SKM-1 (cell line): ENCODE measurements around the gene FAM151A.

ENCODE experiments used
- DNase-seq: peaks from one replicate; lab custom pipeline; 2025; ENCODE audit not compliant: unreplicated experiment; lab: John Stamatoyannopoulos, UW

The FAM151A gene

DNA sequence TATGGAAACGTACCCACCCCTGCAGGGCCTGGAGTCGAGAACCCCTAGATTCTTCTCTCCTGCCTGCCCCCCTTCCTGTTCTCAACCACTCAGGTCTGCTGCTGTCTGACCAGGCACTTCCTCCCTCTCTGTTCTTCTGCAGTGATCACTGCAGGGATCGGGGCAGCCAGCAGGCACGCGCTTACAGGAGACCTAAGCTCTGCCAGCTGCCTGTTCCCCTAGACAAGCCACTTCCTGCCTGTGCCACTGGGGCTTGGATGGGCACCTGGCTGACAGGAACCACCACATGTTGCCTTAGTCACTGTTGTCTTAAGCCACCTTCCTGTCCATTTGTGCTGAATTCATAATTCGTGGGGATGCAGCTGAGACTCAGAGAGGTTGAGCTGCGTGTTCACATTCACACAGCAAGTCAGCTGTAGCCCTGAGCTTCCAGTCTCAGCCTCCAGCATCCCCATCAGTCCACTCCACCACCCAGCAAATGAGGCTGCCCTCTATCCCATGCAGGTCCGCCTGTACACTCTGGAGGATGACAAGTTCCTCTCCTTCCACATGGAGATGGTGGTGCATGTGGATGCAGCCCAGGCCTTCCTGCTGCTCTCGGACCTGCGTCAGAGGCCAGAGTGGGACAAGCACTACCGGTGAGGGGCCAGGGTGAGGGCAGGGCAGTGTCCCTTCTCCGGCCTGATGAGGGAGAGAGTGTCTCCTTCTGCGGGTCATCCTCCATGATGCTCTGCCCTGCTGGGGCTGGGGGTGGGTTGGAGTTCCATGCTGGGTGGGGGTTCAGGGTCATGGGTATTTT is 18.6 kb downstream of the FAM151A start:
- no peak for DNase-seq

DNA sequence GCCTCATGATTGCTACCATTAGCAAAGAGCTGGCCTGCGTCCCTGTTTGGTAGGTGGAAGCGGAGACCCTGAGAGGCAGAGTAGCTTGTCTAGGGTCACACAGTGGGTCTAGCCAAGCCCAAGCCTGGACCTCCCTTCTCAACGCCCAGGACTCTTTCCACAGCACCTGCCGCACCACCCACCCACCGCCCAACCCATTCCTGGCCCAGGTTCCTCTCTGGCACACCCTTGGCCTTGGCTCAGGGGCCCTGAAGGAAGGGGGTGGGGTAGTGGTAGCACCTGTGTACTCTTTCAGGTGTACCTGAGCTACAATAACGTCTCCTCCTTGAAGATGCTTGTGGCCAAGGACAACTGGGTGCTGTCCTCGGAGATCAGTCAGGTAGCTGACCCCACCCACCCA is 19.3 kb downstream of the FAM151A start:
- no peak for DNase-seq

- DNase-seq: no peak
These were observed 20.1 kb downstream of the FAM151A start for GRCh38 chr1:54603241-54603640.

- no peak for DNase-seq
These were observed 20.8 kb downstream of the FAM151A start for GRCh38 chr1:54602554-54602953.

DNA sequence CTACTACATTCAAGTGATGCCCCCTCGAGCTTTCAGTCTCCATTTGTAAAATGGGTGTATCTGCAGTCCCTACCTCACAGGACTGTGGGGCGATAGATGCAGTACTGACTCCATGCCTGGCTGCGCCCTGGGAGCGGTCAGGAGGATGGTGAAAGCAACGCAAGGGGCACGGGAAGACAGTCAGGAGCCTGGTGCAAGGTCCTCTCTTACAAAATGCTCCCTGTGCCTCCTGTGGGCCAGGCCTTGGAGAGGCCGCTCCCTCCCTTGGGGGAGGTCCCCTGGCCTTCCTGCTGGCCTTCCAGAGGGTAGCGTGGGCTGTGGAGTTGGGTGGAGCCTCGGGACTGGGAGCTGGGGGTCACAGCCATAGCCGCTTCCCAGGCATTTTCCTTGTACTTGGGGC is 21.6 kb downstream of the FAM151A start:
- DNase-seq: no peak

- DNase-seq: no peak
These were observed 22.2 kb downstream of the FAM151A start for GRCh38 chr1:54600947-54601721.

DNA sequence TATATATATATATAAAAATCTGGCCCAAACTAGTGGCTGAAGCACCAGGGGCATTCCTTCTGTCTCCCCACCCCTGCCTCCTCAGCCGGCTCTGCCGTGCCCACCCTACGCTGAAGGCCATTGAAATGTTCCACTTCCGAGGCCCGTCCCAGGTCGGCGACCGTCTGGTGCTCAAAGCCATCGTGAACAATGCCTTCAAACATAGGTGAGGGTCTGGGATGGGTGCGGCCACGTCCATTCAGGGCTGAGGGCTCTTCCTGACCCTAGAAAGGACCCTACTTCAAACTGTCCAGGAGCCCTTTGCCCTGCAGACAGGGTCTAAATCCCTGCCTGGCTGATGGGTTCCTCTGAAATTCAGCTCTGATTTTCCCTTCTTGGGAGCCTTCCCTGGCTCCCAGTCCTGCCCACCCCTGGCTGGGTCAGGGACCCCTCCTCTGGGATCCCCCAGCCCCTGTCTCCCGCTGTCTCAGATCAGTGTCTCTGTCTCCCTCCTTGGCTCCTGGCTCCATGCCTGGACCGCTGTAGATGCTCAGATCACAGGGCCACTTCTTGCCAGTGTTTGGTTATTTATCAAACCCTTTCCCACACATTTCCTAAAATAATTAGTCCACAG is 24.0 kb downstream of the FAM151A start:
- DNase-seq: no peak

- DNase-seq: no peak
These were observed 25.8 kb downstream of the FAM151A start for GRCh38 chr1:54597455-54598030.

DNA sequence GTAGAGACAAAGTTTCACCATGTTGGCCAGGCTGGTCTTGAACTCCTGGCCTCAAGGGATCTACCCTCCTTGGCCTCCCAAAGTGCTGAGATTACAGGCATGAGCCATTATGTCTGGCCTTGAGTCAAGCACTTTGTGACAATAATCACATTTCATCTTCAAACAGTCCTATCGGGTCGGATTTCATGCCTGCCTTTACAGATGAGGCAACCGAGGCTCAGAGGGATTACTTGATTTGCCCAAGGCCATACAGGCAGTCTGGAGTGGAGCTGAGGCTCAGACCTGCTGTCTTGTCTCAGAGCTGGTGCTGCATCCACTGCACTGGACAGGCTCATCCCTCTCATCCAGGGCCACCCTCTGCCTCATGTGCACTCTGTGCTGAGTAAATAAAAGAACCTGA is 26.6 kb downstream of the FAM151A start:
- DNase-seq: no peak

GRCh38 chr1:54595956-54596498 is 27.3 kb downstream of the FAM151A start:
- DNase-seq: no peak

GRCh38 chr1:54594463-54594862 is 28.9 kb downstream of the FAM151A start:
- no peak for DNase-seq

GRCh38 chr1:54593571-54594160 is 29.7 kb downstream of the FAM151A start:
- no peak for DNase-seq

DNA sequence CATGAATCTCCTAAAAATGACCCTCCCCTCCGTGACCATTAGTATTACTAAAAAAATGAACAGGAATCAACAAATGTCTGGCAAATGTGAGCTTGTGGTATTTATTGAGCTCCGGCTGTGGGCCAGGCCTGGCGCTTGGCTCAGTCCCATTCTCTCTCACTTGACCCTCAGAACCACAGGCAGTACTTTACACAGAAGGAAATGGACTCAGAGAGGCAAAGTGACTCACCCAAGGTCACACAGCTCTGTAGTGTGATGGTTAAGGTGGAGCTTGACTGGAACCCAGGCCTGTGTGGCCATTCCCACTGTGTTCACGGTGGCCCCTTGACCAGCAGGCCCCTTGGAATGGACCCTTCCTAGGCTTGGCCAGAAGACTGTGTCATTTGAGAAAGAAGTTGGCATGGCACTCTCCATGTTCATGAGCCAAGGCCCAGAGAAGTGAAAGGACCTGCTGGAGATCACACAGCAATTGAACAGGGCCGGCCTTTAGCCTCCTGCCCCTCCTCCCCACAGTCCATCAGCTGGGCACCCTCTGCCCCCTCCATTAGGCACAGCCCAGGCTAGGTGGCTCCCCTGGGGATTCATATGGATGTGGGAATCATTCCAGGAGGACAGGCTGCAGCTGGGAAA is 32.1 kb downstream of the FAM151A start:
- DNase-seq: no peak

- DNase-seq: no peak
These were observed 34.9 kb downstream of the FAM151A start for GRCh38 chr1:54588377-54588776.

DNA sequence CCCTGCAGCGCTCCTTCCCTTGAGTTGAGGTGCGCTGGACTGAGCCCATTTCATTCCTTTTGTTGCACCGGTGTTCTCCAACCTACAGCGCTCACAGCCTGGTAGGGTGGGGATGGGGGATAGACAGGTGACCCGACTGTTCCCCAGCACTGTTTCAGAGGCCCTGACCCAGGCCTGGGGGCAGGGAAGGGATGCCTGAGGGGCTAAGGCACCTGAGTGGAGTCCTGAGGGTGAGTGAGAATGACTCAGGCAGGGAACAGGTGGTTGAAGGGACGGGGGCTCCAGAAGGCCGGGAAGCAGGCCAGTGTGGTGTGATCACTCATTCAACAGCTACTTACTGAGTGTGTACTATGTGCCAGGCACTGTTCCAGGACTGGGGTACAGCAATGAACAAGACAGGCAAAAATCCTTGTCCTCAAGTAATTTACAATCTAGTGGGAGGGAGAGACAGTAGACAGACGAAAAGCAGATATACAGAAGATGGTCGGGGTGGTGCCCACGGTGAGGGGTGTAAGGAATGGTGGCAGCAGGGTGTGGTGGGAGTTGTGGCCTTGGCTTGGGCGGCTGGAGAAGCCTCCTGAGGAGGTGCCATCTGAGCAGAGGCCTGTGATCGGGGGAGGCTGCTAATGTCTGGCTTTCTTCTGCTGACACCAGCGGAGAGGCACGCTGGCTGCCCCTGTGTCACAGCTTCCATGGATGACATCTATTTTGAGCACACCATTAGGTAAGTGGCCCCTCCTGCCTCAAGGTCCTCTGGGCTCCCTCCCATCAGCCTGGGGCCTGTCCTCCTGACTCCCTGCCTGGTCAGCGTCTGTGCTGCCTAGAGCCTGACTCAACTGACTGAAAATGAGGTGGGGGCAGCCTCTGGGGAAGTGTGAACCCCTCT is 37.9 kb downstream of the FAM151A start:
- DNase-seq: no peak

- no peak for DNase-seq
These were observed 38.8 kb downstream of the FAM151A start for GRCh38 chr1:54584575-54584974.

- no peak for DNase-seq
These were observed 39.5 kb downstream of the FAM151A start for GRCh38 chr1:54583871-54584270.

DNA sequence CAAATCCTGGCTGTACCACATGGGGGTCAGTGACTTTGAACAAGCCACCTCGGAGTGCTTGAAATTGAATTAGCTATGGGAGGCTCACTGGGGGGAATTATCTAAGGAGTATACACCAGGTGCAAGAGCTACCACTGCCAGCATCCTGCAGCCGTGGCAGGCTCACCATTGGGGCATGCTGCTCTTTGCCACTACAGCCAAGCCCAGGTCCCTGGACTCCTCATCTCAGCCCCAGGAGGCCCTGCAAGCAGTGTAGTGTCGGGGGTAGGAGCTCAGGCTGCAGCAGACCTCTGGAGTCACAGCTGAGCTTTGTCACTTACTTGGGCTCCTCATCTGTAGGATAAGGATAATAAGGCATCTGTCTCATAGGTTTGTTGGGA is 40.0 kb downstream of the FAM151A start:
- no peak for DNase-seq

DNA sequence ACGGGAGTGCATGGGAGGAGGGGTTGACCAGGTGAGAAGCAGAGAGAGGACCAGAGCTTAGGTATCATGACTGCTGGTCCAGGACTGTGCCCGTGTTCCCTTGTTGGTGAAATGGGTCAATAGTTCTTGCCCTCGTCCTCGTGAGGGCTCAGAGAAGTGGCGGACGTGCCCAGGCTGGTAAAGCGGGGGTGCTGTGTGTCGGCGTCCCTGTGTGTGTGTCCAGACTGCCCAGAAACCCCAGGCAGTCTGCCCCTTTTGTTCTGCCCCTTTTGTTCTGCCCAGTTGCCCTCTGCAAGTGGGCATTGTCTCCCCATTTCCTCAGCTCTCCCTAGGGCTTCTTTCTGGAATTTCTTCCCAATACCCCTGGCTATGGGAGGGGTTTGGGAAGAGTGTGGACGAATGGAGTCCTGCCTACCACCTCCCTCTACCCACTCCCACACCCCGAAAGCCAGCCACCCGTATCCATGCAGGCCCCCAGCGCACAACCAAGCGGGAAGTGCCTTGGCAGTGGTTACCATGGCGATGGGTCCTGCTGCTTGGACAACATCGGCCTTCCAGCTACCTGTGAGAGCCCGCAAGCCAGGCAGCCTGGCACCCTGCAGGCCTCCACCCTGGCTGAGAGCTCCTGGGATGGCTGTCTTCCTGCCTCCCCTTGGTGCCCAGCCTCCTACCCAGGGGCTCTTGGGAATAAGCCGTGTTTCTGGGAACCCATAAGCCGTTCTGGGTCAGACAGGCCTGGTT is 40.6 kb downstream of the FAM151A start:
- no peak for DNase-seq
